GM12801 (cell line): ENCODE data around the gene SDCBP2.

ENCODE experiments used
- TF ChIP-seq, protein P1 (sequence below): IDR thresholded peaks from one replicate; pipeline ENCODE4 v1.5.1; 2011; ENCODE audit warnings: control low read depth; ENCODE audit not compliant: insufficient read length; ENCODE audit errors: extremely low read depth

SDCBP2 gene, protein sequence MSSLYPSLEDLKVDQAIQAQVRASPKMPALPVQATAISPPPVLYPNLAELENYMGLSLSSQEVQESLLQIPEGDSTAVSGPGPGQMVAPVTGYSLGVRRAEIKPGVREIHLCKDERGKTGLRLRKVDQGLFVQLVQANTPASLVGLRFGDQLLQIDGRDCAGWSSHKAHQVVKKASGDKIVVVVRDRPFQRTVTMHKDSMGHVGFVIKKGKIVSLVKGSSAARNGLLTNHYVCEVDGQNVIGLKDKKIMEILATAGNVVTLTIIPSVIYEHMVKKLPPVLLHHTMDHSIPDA

DNA sequence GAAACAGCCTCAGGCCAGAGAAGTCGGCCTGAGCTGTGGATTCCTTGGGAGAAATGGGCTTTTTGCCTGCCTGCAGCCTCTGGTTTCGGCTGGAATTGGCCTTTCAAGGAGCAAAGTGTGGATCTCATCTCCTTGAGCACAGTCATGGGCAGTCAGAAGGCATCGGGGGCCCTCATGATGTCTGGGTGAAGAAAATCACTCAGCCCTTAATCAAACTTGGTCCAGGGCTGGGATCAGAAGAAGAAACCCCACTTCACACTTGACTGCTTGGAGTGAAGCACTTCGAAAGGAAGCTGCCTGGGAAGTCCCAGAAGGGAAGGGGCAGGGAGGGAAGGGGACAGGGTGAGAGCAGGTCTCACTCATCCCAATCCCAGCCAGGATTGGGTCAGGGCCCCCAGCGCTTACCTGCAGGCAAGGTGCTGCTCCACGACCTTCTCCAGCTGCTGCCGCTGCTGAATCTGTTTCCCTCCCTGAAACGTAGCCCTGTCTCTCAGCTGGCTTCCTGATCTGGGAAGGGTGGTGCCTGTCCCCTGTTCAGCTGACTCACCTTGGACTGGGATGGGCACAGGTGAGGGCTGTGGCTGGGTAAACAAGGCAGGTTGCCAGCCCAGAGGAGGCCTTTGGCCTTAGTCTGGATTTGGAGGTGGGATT is at the start of gene SDCBP2:
Gene SDCBP2 (minus strand): TSS at position 460 of the 651 bp plus-strand sequence. CDS start 8,723 bp downstream, outside the sequence.
- TF ChIP-seq, protein P1, sequence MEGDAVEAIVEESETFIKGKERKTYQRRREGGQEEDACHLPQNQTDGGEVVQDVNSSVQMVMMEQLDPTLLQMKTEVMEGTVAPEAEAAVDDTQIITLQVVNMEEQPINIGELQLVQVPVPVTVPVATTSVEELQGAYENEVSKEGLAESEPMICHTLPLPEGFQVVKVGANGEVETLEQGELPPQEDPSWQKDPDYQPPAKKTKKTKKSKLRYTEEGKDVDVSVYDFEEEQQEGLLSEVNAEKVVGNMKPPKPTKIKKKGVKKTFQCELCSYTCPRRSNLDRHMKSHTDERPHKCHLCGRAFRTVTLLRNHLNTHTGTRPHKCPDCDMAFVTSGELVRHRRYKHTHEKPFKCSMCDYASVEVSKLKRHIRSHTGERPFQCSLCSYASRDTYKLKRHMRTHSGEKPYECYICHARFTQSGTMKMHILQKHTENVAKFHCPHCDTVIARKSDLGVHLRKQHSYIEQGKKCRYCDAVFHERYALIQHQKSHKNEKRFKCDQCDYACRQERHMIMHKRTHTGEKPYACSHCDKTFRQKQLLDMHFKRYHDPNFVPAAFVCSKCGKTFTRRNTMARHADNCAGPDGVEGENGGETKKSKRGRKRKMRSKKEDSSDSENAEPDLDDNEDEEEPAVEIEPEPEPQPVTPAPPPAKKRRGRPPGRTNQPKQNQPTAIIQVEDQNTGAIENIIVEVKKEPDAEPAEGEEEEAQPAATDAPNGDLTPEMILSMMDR: no peak

DNA sequence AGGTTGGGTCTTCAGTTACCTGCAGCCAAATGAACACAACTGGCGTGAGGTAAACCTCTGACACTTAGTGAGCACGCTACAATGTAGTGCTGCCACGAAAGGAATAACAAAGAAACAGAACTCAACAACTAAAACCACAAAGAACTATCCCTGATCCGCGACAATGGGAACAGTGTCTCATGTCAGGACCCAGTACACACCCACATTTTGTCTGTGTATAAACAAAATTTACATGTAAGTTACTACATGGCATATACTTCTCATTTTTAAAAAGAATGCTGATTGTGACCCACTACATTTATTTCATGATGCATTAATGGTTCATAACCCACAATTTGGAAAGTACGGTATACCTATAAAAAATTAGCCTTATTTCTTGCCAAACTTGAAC is 49.8 kb upstream of the SDCBP2 start:
- TF ChIP-seq, protein P1: no peak

DNA sequence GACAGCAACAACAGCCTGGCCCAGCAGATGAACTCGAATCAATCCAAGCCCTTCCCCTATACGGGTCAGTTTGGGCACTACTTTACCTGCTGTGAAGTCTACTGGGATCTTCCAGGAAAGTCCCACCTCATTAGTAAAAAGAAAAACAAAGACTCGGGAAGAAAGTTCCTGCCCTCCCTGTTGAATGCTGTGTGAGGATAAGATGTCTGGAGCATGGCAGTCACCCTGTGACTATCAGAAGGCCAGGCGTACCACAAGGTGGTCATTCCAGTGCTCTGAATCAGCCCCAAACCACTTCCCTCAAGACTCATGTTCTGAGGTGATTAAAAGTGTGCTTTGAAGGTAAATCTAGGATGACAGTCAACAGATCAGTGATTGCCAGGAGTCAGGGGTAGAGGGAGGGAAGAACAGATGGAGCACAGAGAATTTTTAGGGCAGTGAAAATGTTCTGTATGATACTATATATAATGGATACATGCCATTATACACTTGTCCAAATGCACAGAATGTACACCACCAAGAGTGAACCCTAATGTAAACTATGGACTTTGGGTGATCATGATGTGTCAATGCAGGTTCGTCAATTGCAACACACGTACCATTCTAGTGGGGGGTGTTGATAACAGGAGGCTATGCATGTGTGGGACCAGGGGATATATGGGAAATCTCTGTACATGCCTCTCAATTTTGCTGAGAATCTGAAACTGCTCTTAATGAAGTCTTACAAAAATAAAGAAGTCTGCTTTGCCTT is 49.2 kb upstream of the SDCBP2 start:
- TF ChIP-seq, protein P1: no peak

DNA sequence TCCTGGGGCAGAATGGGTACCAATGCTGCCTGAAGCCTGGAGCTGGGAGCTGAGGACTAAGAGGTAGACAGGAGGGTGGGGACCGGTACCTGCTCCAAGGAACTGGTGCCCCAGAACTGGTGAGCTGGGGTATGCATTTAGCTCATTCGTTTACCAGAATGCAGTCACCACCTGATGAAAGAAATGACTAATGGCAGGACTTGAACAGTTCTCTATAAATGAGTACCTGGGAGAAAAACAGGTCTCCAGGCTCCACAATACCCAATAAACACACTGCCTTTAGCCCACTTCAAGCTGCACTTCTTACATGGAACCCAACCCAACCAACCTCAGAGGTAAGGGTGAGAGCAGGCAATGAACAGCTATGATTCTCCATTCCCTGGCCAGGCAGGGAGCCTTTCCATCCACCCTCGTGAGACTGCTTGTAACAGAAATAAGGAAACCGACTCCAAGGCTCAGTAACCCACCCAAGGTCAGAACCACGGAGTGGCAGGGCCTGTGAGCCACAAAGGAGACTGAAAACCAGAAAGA is 48.5 kb upstream of the SDCBP2 start:
- TF ChIP-seq, protein P1: no peak

DNA sequence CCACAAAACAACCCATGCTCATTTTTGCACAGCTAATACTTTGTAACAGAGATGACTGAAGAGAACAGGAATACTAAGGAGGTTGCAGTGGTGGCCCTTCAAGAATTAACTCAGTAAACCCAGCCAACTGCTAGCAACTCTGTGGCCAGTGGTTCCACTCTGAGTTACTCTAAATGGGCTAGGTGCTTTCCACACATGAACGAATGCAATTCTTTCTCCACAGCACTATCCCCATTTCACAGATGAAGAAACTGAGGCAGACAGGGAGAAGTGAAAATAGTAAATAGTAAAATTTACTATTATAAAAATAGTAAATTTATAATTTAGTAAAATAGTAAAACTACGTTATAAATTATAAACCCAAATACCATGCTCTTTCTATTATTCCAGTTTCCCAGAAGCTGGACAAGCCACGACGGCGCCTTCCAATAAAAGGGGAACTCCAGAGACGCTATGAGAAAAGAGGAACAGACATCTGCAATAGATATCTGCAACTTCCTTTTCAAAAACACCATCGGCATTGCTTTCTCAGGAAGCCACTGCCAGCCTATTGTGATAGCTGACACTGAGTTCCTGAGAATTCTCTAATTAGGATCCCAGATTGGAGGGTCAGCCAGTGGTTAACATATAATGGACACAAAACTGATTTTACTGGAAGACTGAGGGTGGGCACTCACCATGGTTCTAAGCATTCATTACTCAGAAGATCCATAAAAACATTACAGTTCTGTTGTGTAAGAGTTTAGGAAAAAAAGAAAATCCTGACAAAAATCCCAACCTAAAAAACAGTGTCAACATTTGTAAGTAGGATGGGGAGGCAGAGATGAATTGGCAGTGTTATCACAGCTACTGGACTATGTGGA is 47.7 kb upstream of the SDCBP2 start:
- TF ChIP-seq, protein P1: no peak

DNA sequence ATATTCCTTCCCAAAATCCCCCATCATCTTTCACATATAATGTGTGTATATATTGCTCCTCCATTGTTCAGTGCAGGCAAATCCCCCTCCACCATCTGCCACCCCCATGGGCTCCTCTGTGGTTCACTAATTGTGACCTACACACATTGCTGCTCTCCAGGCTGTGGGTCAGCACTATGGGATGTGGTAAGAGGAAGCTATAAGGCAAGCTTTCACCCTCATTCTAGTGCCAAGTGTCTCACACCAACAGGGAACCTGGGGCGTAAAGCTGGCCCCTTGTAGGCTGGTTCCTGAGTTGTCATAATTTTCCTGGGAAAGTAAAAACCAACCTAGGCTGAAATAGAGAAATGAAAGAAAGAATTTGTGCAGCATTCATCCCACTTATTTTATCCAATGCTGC is 47.1 kb upstream of the SDCBP2 start:
- TF ChIP-seq, protein P1: no peak
